ENCODE results near the gene NTM. TPM values are rescaled to one million over a fixed set of nuclear protein-coding genes. Genes with fewer than 3 reads are reported as not detected.

NTM gene
- total and polyA plus RNA-seq, 12 donors = 0.43 to 3.0 (median 1.3) TPM

DNA sequence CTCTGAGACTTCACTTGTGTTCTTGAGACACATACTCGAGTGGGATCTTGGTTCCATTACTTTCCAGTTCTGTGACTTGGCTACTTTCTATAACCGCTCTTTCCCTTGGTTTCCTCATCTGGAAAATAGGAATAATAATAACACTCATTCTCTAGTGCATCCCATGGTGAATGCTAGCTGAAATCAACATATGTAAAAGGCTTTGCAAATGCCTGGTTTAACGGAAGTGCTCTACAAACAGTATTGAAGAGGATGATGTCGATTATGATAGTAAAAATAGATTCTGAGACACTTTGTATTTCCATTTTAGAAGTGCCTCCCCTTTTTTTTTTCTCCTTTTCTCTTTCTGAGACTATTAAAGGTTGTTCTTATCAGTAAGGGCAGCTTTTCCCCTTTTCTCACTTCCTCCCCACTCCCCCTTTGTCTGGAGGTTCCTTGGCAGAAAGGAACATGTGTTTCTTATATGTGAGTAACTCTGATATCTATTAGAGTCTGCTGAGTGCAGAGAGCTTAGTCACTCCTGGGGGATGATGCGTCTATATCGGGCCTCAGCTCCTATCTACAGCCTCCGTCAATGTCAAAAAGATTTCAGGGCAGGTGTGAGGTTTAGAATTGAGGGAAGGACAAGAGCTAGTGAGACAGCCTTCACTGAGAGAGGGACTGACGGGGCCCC, 489.3 kb downstream of the NTM start:
- ATAC-seq (no peak), DNase-seq (no peak)
- WGBS, 2 donors = 33 to 37% methylated on average over 8 of the region's 8 CpGs
- H3K4me1 ChIP-seq = no peaks in the 10 kb centered on the region
- no peak overlapping the region for H3K27ac ChIP-seq
- H3K9me3 ChIP-seq = no peaks in the 10 kb centered on the region
- H3K27me3 ChIP-seq = peaks cover 0 to 37% (median 8%) of the 10 kb centered on the region in 7 donors
- H3K36me3 ChIP-seq = no peaks in the 10 kb centered on the region
- H3K4me3 ChIP-seq = no peak overlapping the region
- intact Hi-C loops (cut with DNase I) = loop anchor here in 4 of 10 donors (10.0 kb wide), 8 partner anchors 115 to 1205 kb away; no protein-coding TSS in a partner anchor
- TF ChIP-seq, protein P1, sequence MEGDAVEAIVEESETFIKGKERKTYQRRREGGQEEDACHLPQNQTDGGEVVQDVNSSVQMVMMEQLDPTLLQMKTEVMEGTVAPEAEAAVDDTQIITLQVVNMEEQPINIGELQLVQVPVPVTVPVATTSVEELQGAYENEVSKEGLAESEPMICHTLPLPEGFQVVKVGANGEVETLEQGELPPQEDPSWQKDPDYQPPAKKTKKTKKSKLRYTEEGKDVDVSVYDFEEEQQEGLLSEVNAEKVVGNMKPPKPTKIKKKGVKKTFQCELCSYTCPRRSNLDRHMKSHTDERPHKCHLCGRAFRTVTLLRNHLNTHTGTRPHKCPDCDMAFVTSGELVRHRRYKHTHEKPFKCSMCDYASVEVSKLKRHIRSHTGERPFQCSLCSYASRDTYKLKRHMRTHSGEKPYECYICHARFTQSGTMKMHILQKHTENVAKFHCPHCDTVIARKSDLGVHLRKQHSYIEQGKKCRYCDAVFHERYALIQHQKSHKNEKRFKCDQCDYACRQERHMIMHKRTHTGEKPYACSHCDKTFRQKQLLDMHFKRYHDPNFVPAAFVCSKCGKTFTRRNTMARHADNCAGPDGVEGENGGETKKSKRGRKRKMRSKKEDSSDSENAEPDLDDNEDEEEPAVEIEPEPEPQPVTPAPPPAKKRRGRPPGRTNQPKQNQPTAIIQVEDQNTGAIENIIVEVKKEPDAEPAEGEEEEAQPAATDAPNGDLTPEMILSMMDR (IDR thresholded peaks at IDR 0.05) = no peak

DNA sequence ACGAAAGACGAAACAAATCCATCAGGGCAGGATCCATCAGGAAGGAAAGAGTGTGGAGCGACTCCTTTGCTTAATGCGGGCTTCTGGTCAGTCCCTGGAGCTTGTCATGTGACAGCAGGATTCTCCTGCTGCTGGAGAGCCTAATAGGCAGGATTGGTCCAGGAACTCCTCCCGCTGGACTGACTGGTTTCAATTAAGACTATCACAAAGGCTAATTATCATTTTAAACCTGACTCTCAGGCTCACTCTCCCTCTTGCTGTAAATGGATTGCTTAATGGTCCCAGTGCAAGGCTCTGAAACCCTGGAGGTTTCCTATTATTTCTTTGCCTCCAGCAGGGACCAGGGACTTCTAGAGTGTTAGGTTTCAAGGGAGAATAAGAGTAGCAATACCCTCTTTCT, 493.8 kb downstream of the NTM start:
- Histone ChIP-seq H3K4me1 (no peaks in the 10 kb centered on the region), H3K9me3 (no peaks in the 10 kb centered on the region), H3K36me3 (no peaks in the 10 kb centered on the region), H3K4me3 (no peak overlapping the region), H3K27ac (no peak overlapping the region), H3K27me3 (peaks cover 0 to 37% (median 3%) of the 10 kb centered on the region in 7 donors)
- intact Hi-C loops (cut with DNase I) = loop anchor here in 4 of 10 donors (10.0 kb wide), 8 partner anchors 119 to 1201 kb away; no protein-coding TSS in a partner anchor
- ATAC-seq = no peak
- TF ChIP-seq, protein P1 (IDR thresholded peaks at IDR 0.05) = no peak
- DNase-seq = no peak
- WGBS, 2 donors = 38 to 50% methylated on average over 5 of the region's 5 CpGs

DNA sequence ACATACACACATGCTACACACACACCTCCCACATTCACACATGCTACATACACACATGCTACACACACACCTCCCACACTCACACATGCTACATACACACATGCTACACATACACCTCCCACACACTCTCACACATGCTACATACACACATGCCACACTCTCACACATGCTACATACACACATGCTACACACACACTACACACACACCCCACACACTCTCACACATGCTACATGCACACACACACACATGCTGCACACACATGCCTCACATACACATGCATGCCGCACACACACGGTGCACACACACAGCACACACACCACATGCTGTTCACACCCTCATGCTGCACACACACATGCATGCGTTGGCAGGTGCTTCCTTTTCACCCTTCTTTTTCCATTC, 495.4 kb downstream of the NTM start:
- DNase-seq (no peak), ATAC-seq (no peak)
- intact Hi-C loops (cut with DNase I) = loop anchor here in 9 of 10 donors (2.0 to 10.0 kb wide), 14 partner anchors 121 to 1199 kb away; no protein-coding TSS in a partner anchor
- H3K36me3 ChIP-seq = no peaks in the 10 kb centered on the region
- H3K9me3 ChIP-seq = no peaks in the 10 kb centered on the region
- no peak overlapping the region for H3K4me3 ChIP-seq
- no peaks in the 10 kb centered on the region for H3K4me1 ChIP-seq
- WGBS, 2 donors = 91% methylated on average over 3 of the region's 3 CpGs
- no peak overlapping the region for H3K27ac ChIP-seq
- TF ChIP-seq, protein P1 (IDR thresholded peaks at IDR 0.05) = no peak
- peaks cover 0 to 21% (median 0%) of the 10 kb centered on the region in 7 donors for H3K27me3 ChIP-seq

DNA sequence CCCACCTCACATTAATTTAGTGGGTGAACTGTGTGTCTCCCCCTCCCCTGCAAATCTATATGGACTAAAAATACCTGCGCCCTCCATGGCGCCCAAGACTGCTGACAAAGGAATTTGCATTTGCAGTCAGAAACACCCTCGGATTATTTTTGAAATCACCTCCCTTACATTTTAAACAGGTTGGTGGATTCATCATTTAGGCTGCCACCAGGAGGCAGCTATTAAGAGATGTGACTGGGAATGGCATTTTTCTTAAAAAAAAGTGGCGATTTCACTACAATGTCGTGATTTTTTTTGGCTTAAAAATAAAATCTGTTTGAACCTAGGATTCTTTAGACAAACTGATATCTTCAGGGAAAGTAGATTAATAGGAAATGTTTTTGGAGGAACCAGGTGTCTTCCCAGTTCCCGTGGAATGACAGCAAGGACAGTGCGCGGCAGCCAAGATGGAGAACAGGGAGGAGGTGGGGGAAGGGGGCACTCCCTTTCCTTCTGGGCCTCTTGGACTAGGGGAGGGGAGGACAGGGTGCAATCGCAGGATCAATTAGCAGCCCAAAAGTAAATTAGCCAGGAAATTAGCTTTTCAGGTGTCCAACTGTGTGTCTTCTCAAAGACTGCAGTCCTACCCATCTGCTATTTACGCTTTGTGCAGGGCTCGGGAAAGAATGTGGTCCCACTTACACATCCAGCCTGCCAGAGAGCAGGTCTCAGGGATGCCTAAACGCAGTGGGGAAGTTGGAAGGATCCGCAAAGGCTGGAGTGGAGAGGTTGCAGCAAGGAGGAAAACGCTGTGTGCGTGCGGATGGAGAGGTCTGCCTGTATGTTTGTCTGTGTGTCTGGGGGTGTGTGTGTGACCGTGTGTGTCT, 496.4 kb downstream of the NTM start:
- WGBS, 2 donors = 69% methylated on average over 17 of the region's 17 CpGs
- Histone ChIP-seq H3K4me3 (no peak overlapping the region), H3K4me1 (no peaks in the 10 kb centered on the region), H3K27ac (no peak overlapping the region), H3K27me3 (peaks cover 0 to 22% (median 0%) of the 10 kb centered on the region in 7 donors), H3K36me3 (no peaks in the 10 kb centered on the region), H3K9me3 (no peaks in the 10 kb centered on the region)
- DNase-seq (no peak), ATAC-seq (no peak)
- intact Hi-C loops (cut with DNase I) = loop anchor here in 9 of 10 donors (2.0 to 10.0 kb wide), 14 partner anchors 122 to 1198 kb away; no protein-coding TSS in a partner anchor
- TF ChIP-seq, protein P1 (IDR thresholded peaks at IDR 0.05) = no peak
